ENCODE measurements around the gene MAN1C1. TPM values are rescaled to one million over a fixed set of nuclear protein-coding genes. Genes with fewer than 3 reads are reported as not detected.
A peak's percentile ranks its signal among the peaks of the same experiment; 100 is the strongest.
"Not testable (repeated sequence)": the region's sequence is repeated elsewhere in the genome, so short reads cannot be mapped to it uniquely, and the experiment has no call there.

MAN1C1 gene
- total RNA-seq, 1 donor from 2014 or later = 0.79 TPM

- no peak for DNase-seq (ENCODE audit: low read depth, low spot score)
These were observed 64.1 kb downstream of the MAN1C1 start for GRCh38 chr1:25680701-25681100.

- DNase-seq (ENCODE audit: low read depth, low spot score) = no peak
These were observed 65.5 kb downstream of the MAN1C1 start for GRCh38 chr1:25682059-25682601.

- no peak for DNase-seq (ENCODE audit: low read depth, low spot score)
These were observed 66.6 kb downstream of the MAN1C1 start for GRCh38 chr1:25683177-25683576.

GRCh38 chr1:25683731-25684130 lies 67.1 kb downstream of the MAN1C1 start:
- no peak for DNase-seq (ENCODE audit: low read depth, low spot score)

GRCh38 chr1:25684216-25684965 lies 67.8 kb downstream of the MAN1C1 start:
- DNase-seq (ENCODE audit: low read depth, low spot score) = no peak

GRCh38 chr1:25685211-25685750 lies 68.7 kb downstream of the MAN1C1 start:
- DNase-seq (ENCODE audit: low read depth, low spot score) = no peak

- DNase-seq (ENCODE audit: low read depth, low spot score) = no peak
These were observed 69.5 kb downstream of the MAN1C1 start for GRCh38 chr1:25685938-25686665.

GRCh38 chr1:25687221-25688017 lies 70.8 kb downstream of the MAN1C1 start:
- DNase-seq (ENCODE audit: low read depth, low spot score) = no peak

- no peak for DNase-seq (ENCODE audit: low read depth, low spot score)
These were observed 72.0 kb downstream of the MAN1C1 start for GRCh38 chr1:25688390-25689119.

- DNase-seq (ENCODE audit: low read depth, low spot score) = no peak
These were observed 73.2 kb downstream of the MAN1C1 start for GRCh38 chr1:25689686-25690381.

GRCh38 chr1:25690396-25690956 lies 73.9 kb downstream of the MAN1C1 start:
- DNase-seq (ENCODE audit: low read depth, low spot score) = no peak

GRCh38 chr1:25691211-25691610 lies 74.6 kb downstream of the MAN1C1 start:
- DNase-seq (ENCODE audit: low read depth, low spot score) = no peak

GRCh38 chr1:25692560-25692959 lies 76.0 kb downstream of the MAN1C1 start:
- DNase-seq (ENCODE audit: low read depth, low spot score) = no peak

- no peak for DNase-seq (ENCODE audit: low read depth, low spot score)
These were observed 77.8 kb downstream of the MAN1C1 start for GRCh38 chr1:25694167-25695007.

- DNase-seq (ENCODE audit: low read depth, low spot score) = peak; percentile 82
These were observed 78.6 kb downstream of the MAN1C1 start for GRCh38 chr1:25695090-25695770.

GRCh38 chr1:25695771-25696311 lies 79.2 kb downstream of the MAN1C1 start:
- peak; percentile 58 for DNase-seq (ENCODE audit: low read depth, low spot score)

GRCh38 chr1:25696643-25697042 lies 80.1 kb downstream of the MAN1C1 start:
- DNase-seq (ENCODE audit: low read depth, low spot score) = not testable (repeated sequence)
